Ascending aorta (tissue), 2 donors: ENCODE measurements around the gene ITSN2. TPM values are rescaled to one million over a fixed set of nuclear protein-coding genes. Genes with fewer than 3 reads are reported as not detected.

ENCODE experiments used
- DNase-seq, 2 donors: peaks; one replicate each; pipeline ENCODE4 v3.0.0-alpha.2; 2019; ENCODE audit warnings: low spot score in 2 of 2
- H3K27ac ChIP-seq, 2 donors: fragments of 200-600 bp; sonication (generic); one replicate each; pipeline ENCODE4 v1.5.1; 2016 to 2017; ENCODE audit warnings: mild to moderate bottlenecking in 1 of 2
- H3K27me3 ChIP-seq: fragments of 200-600 bp; sonication (generic); one replicate; pipeline ENCODE4 v1.5.1; 2017
- H3K36me3 ChIP-seq, 2 donors: fragments of 200-600 bp; sonication (generic); one replicate each; pipeline ENCODE4 v1.5.1; 2016
- H3K4me1 ChIP-seq, 2 donors: fragments of 200-600 bp; sonication (generic); one replicate each; pipeline ENCODE4 v1.5.1; 2016 to 2017; ENCODE audit warnings: mild to moderate bottlenecking in 1 of 2
- H3K4me3 ChIP-seq, 2 donors: fragments of 200-600 bp; sonication (generic); one replicate each; pipeline ENCODE4 v1.5.1; 2016 to 2017; ENCODE audit warnings: mild to moderate bottlenecking in 1 of 2
- H3K9me3 ChIP-seq, 2 donors: fragments of 200-600 bp; sonication (generic); one replicate each; pipeline ENCODE4 v1.5.1; 2016
- intact Hi-C: fragments of 100-400 bp; cut with DNase I; formaldehyde crosslinking; loops from one replicate; pipeline ENCODE4 v1.15.1; 2023
- total RNA-seq: library from RNA; depleted of rRNA; stranded (reverse); fragments of >200 nt; gene quantifications from one replicate; pipeline ENCODE4 v1.1.0, GENCODE V29; 2016
- TF ChIP-seq, protein P1 (sequence below), 3 experiments: fragments of 200-600 bp in 2 of 3; fragments of 450-650 bp in 1 of 3; sonication (generic) in 2 of 3; IDR thresholded peaks; one replicate each; pipeline ENCODE4 v1.5.1; 2016 to 2019; ENCODE audit warnings: antibody characterized with exemption in 3 of 3, mild to moderate bottlenecking in 1 of 3, moderate library complexity in 1 of 3

ITSN2 gene
- total RNA-seq, 1 donor from 2014 or later, result 70.0 TPM

DNA sequence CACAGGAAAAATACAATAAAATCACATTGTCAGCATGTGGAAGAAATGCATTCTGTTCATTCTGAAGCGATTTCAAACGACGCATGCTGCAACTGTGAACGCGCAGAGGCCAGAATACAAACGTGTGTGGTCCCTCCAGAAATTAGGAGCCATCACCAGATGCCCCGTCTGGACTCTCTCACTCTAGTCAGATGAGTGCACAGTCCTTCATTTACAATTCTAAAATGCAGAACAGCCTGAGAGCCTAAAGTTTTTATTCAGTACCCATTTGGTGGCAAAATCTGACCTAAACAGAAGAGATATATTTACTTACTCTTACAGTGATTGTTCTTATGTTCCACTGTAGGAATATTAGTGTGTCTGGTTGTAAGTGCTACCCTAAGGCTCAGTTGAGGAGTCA, 148.9 kb downstream of the ITSN2 start:
- H3K4me3 ChIP-seq, result no peak overlapping the region

GRCh38 chr2:24210723-24211122, 149.6 kb downstream of the ITSN2 start:
- Histone ChIP-seq H3K27me3 (no peaks in the 10 kb centered on the region), H3K27ac (no peak overlapping the region), H3K9me3 (no peaks in the 10 kb centered on the region), H3K4me3 (no peak overlapping the region), H3K4me1 (no peaks in the 10 kb centered on the region), H3K36me3 (peaks cover 63 to 88% of the 10 kb centered on the region in 2 donors)
- intact Hi-C loops, result no loop called here
- TF ChIP-seq, protein P1, sequence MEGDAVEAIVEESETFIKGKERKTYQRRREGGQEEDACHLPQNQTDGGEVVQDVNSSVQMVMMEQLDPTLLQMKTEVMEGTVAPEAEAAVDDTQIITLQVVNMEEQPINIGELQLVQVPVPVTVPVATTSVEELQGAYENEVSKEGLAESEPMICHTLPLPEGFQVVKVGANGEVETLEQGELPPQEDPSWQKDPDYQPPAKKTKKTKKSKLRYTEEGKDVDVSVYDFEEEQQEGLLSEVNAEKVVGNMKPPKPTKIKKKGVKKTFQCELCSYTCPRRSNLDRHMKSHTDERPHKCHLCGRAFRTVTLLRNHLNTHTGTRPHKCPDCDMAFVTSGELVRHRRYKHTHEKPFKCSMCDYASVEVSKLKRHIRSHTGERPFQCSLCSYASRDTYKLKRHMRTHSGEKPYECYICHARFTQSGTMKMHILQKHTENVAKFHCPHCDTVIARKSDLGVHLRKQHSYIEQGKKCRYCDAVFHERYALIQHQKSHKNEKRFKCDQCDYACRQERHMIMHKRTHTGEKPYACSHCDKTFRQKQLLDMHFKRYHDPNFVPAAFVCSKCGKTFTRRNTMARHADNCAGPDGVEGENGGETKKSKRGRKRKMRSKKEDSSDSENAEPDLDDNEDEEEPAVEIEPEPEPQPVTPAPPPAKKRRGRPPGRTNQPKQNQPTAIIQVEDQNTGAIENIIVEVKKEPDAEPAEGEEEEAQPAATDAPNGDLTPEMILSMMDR (IDR thresholded peaks at IDR 0.05), result no peak
- no peak for DNase-seq

More for the DNA sequence above, 148.9 kb downstream of the ITSN2 start:
- TF ChIP-seq, protein P1 (IDR thresholded peaks at IDR 0.05), result no peak
- no peak for DNase-seq
- H3K27me3 ChIP-seq, result no peaks in the 10 kb centered on the region
- intact Hi-C loops, result no loop called here
- H3K27ac ChIP-seq, result no peak overlapping the region
- no peaks in the 10 kb centered on the region for H3K9me3 ChIP-seq
- no peaks in the 10 kb centered on the region for H3K4me1 ChIP-seq
- peaks cover 63 to 88% of the 10 kb centered on the region in 2 donors for H3K36me3 ChIP-seq

- no peaks in the 10 kb centered on the region for H3K27me3 ChIP-seq
- no peaks in the 10 kb centered on the region for H3K9me3 ChIP-seq
- DNase-seq, result no peak
- no peaks in the 10 kb centered on the region for H3K4me1 ChIP-seq
- peaks cover 63 to 88% of the 10 kb centered on the region in 2 donors for H3K36me3 ChIP-seq
- H3K27ac ChIP-seq, result no peak overlapping the region
- intact Hi-C loops, result no loop called here
- TF ChIP-seq, protein P1 (IDR thresholded peaks at IDR 0.05), result no peak
- no peak overlapping the region for H3K4me3 ChIP-seq
Observed at GRCh38 chr2:24210106-24210455, 150.3 kb downstream of the ITSN2 start.

DNA sequence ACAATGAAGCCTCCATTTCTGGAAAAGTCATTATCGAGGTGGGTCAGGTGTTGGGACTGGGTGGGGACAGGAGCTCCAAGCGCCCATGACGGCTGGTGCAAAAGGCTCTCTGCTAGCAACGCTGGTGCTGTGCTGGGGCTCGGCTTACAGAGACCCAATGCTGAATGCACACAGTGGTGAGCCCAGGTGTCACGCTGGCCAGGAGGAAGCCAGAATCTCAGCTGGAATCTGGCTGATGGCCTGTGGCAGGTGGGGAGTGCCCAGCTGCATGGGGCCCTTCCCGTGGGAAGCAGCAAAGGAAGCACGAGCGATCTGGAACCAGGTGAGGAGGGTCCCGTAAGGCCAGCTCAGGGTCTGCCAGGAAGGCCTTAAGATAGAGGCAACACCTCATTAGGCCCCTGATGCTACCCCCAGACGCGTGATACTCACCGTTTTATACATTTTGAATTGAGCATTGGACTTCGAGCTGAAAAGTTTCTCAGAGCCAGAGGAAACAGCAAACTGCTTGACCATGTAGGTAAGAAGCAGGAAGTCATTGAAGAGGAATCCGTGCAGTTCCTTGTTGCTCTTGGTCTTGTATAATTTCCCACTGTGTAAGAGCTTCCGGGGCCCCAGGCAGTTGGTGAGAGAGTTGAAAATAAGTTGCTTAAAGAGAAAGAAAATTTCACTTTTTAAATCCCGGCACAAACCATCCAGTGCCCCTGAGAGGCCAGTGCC, 150.8 kb downstream of the ITSN2 start:
- intact Hi-C loops, result no loop called here
- H3K27ac ChIP-seq, result no peak overlapping the region
- no peaks in the 10 kb centered on the region for H3K9me3 ChIP-seq
- H3K4me1 ChIP-seq, result no peaks in the 10 kb centered on the region
- TF ChIP-seq, protein P1 (IDR thresholded peaks at IDR 0.05), result no peak
- peaks cover 63 to 90% of the 10 kb centered on the region in 2 donors for H3K36me3 ChIP-seq
- no peak for DNase-seq
- no peak overlapping the region for H3K4me3 ChIP-seq
- no peaks in the 10 kb centered on the region for H3K27me3 ChIP-seq

DNA sequence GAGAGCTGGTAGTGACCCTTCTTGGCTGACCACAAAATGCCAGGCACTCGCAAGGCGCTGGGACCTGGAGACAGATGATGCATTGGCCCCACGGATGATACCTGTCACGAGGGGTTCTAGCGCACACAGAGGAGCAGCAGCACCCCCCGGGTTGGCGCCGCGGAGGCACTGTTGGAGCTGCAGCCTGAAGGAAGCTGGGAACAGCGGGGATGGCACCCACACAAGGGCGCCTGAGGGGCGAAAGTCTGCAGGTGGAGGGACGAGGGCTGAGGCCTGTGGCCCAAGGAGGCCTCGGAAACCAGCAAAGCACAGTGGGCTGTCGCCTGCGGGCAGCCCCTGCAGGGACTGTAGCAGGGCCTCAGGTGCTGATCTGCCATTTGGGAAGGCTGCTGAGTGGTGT, 151.8 kb downstream of the ITSN2 start:
- Histone ChIP-seq H3K36me3 (peaks cover 72 to 95% of the 10 kb centered on the region in 2 donors), H3K27ac (no peak overlapping the region), H3K27me3 (no peaks in the 10 kb centered on the region), H3K9me3 (no peaks in the 10 kb centered on the region), H3K4me3 (no peak overlapping the region), H3K4me1 (no peaks in the 10 kb centered on the region)
- DNase-seq, result no peak
- TF ChIP-seq, protein P1 (IDR thresholded peaks at IDR 0.05), result no peak
- intact Hi-C loops, result no loop called here
